GM23338 (cell line): Measurements from ENCODE around the gene FABP1. TPM values are rescaled to one million over a fixed set of nuclear protein-coding genes. Genes with fewer than 3 reads are reported as not detected.

Source experiments
- ATAC-seq: fragments of 200-7000 bp; cut with Tn5 transposase; 3 replicates; pipeline ENCODE4 v1.9.1; 2020
- DNase-seq: peaks from one replicate; pipeline ENCODE4 v3.0.0-alpha.2; 2015; ENCODE audit warnings: low spot score
- H2AFZ ChIP-seq: fragments of 200-600 bp; sonication (generic); 2 replicates; pipeline ENCODE4 v1.8.0; 2016; ENCODE audit warnings: antibody characterized with exemption, mild to moderate bottlenecking, moderate library complexity
- H3F3A ChIP-seq: fragments of 200-600 bp; sonication (generic); replicated peaks from 2 replicates; pipeline ENCODE4 v1.8.0; 2017; ENCODE audit warnings: antibody characterized with exemption, mixed run types, low read depth
- H3K27ac ChIP-seq: fragments of 200-600 bp; sonication (generic); 2 replicates; pipeline ENCODE4 v1.6.1; 2016; ENCODE audit warnings: low read depth
- H3K27me3 ChIP-seq: fragments of 200-600 bp; sonication (generic); 2 replicates; pipeline ENCODE4 v1.8.0; 2016; ENCODE audit warnings: mild to moderate bottlenecking, mixed run types, moderate library complexity; ENCODE audit not compliant: insufficient read depth
- H3K36me3 ChIP-seq: fragments of 200-600 bp; sonication (generic); 2 replicates; pipeline ENCODE4 v1.8.0; 2016; ENCODE audit warnings: mild to moderate bottlenecking; ENCODE audit not compliant: insufficient read depth
- H3K4me1 ChIP-seq: fragments of 200-600 bp; sonication (generic); 2 replicates; pipeline ENCODE4 v1.8.0; 2016; ENCODE audit warnings: mild to moderate bottlenecking, moderate library complexity; ENCODE audit not compliant: insufficient read depth
- H3K4me2 ChIP-seq: fragments of 200-600 bp; sonication (generic); 2 replicates; pipeline ENCODE4 v1.7.1; 2017; ENCODE audit warnings: mixed run types
- H3K4me3 ChIP-seq: fragments of 200-600 bp; sonication (generic); 2 replicates; pipeline ENCODE4 v1.6.1; 2016; ENCODE audit warnings: mixed run types
- H3K79me2 ChIP-seq: fragments of 200-600 bp; sonication (generic); replicated peaks from 2 replicates; pipeline ENCODE4 v1.8.0; 2017; ENCODE audit warnings: mild to moderate bottlenecking; ENCODE audit not compliant: insufficient read depth
- H3K9me2 ChIP-seq: fragments of 200-600 bp; sonication (generic); 2 replicates; pipeline ENCODE4 v1.8.0; 2017; ENCODE audit not compliant: insufficient read depth
- H4K20me1 ChIP-seq: fragments of 200-600 bp; sonication (generic); replicated peaks from 2 replicates; pipeline ENCODE4 v1.8.0; 2017; ENCODE audit warnings: mild to moderate bottlenecking; ENCODE audit not compliant: insufficient read depth
- H3K27ac Mint-ChIP-seq: 2 replicates; pipeline ENCODE4 v1.8.0; 2020; ENCODE audit warnings: inconsistent platforms, mild to moderate bottlenecking, moderate library complexity, mixed read lengths
- H3K27me3 Mint-ChIP-seq: 3 replicates; pipeline ENCODE4 v1.8.0; 2022; ENCODE audit warnings: low read depth, mild to moderate bottlenecking, moderate library complexity, mixed read lengths, inconsistent platforms; ENCODE audit not compliant: insufficient read depth, poor library complexity
- H3K36me3 Mint-ChIP-seq: 3 replicates; pipeline ENCODE4 v1.8.0; 2021; ENCODE audit warnings: low read depth, mild to moderate bottlenecking, inconsistent platforms, moderate library complexity, mixed read lengths
- H3K4me1 Mint-ChIP-seq: 3 replicates; pipeline ENCODE4 v1.8.0; 2020; ENCODE audit warnings: mild to moderate bottlenecking, inconsistent platforms, mixed read lengths
- H3K4me3 Mint-ChIP-seq: 3 replicates; pipeline ENCODE4 v1.8.0; 2021; ENCODE audit warnings: moderate library complexity, mild to moderate bottlenecking, inconsistent platforms, mixed read lengths
- H3K9me3 Mint-ChIP-seq: 3 replicates; pipeline ENCODE4 v1.8.0; 2020; ENCODE audit warnings: moderate library complexity, mild to moderate bottlenecking, inconsistent platforms, mixed read lengths
- CREB1 ChIP-seq: fragments of 250-450 bp; sonication (Bioruptor Pico); IDR thresholded peaks from 2 replicates; pipeline ENCODE4 v1.5.0; 2020; ENCODE audit warnings: low read depth, mild to moderate bottlenecking, moderate library complexity
- CTCF ChIP-seq, 2 experiments: fragments of 200-600 bp in 1 of 2; sonication (generic) in 1 of 2; conservative IDR thresholded peaks; 2 replicates each; pipeline versions ENCODE4 v1.5.1 to v1.6.1; 2016 to 2017; ENCODE audit warnings: antibody characterized with exemption in 2 of 2, low read depth in 2 of 2, mild to moderate bottlenecking in 2 of 2, moderate library complexity in 1 of 2
- ETS1 ChIP-seq: IDR thresholded peaks from 2 replicates; pipeline ENCODE4 v1.6.1; 2016; ENCODE audit warnings: antibody characterized with exemption
- EZH2 ChIP-seq: fragments of 200-600 bp; sonication (generic); IDR thresholded peaks from one replicate; pipeline ENCODE4 v1.8.0; 2017; ENCODE audit warnings: antibody characterized with exemption, mild to moderate bottlenecking, low read depth; ENCODE audit not compliant: unreplicated experiment
- EZH2phosphoT487 ChIP-seq: fragments of 200-600 bp; sonication (generic); IDR thresholded peaks from one replicate; pipeline ENCODE4 v1.8.1; 2018; ENCODE audit warnings: antibody characterized with exemption; ENCODE audit not compliant: unreplicated experiment
- JUNB ChIP-seq: IDR thresholded peaks from one replicate; pipeline ENCODE4 v1.6.1; 2016; ENCODE audit warnings: antibody characterized with exemption; ENCODE audit not compliant: unreplicated experiment
- NANOG ChIP-seq: IDR thresholded peaks from 2 replicates; pipeline ENCODE4 v1.6.1; 2016; ENCODE audit warnings: antibody characterized with exemption, borderline replicate concordance
- POLR2AphosphoS5 ChIP-seq: IDR thresholded peaks from 2 replicates; pipeline ENCODE4 v1.6.1; 2016; ENCODE audit warnings: antibody characterized with exemption, low read depth
- REST ChIP-seq: IDR thresholded peaks from one replicate; pipeline ENCODE4 v1.6.1; 2018; ENCODE audit warnings: antibody characterized with exemption; ENCODE audit not compliant: unreplicated experiment
- STAT1 ChIP-seq: IDR thresholded peaks from one replicate; pipeline ENCODE4 v1.6.1; 2016; ENCODE audit warnings: antibody characterized with exemption; ENCODE audit not compliant: unreplicated experiment
- ZNF114 ChIP-seq: fragments of 250-450 bp; sonication (Bioruptor Pico); IDR thresholded peaks from 2 replicates; pipeline ENCODE4 v1.5.0; 2020; ENCODE audit warnings: mild to moderate bottlenecking, moderate library complexity
- ZNF331 ChIP-seq: fragments of 250-450 bp; sonication (Bioruptor Pico); IDR thresholded peaks from 2 replicates; pipeline ENCODE4 v1.5.0; 2020; ENCODE audit warnings: low read depth, mild to moderate bottlenecking, moderate library complexity
- ZNF462 ChIP-seq: fragments of 250-450 bp; sonication (Bioruptor Pico); IDR thresholded peaks from 2 replicates; pipeline ENCODE4 v1.5.0; 2020; ENCODE audit warnings: mild to moderate bottlenecking, moderate library complexity
- polyA plus RNA-seq: library from polyadenylated mRNA; unstranded; fragments of >200 nt; fragmentation: Nextera tagmentation; extraction: Ambion mirVana; gene quantifications from 2 replicates; pipeline ENCODE4 v1.2.1, GENCODE V29; 2016
- total RNA-seq: library from RNA; depleted of rRNA; stranded (reverse); fragments of >200 nt; shearing (Covaris generic); gene quantifications from 2 replicates; pipeline ENCODE4 v1.2.3, GENCODE V29; 2014

The FABP1 gene
- total and polyA plus RNA-seq, 2 experiments from 2014 or later, result not detected

- peaks cover 14% of the 10 kb centered on the region for H3K4me1 Mint-ChIP-seq
- no peaks in the 10 kb centered on the region for H3K36me3 ChIP-seq
- H2AFZ ChIP-seq, result no peak overlapping the region
- H3K27ac Mint-ChIP-seq, result no peak overlapping the region
- ATAC-seq, result no peak
- no peaks in the 10 kb centered on the region for H3K36me3 Mint-ChIP-seq
- H3K27me3 Mint-ChIP-seq, result no peaks in the 10 kb centered on the region
- H3K4me1 ChIP-seq, result 0 out of 2 replicates have a peak, but pooled peaks cover 9% of the 10 kb centered on the region
- no peaks in the 10 kb centered on the region for H3K9me3 Mint-ChIP-seq
- no peaks in the 10 kb centered on the region for H3F3A ChIP-seq
- no peaks in the 10 kb centered on the region for H3K79me2 ChIP-seq
- no peaks in the 10 kb centered on the region for H3K9me2 ChIP-seq
- no peaks in the 10 kb centered on the region for H3K27me3 ChIP-seq
- H3K4me2 ChIP-seq, result no peak overlapping the region
- no peak overlapping the region for H3K4me3 Mint-ChIP-seq
- H3K27ac ChIP-seq, result no peak overlapping the region
- TF ChIP-seq NANOG, result no peak
- no peak for TF ChIP-seq ZNF331 (CRISPR knock-in tag)
- no peak for TF ChIP-seq ZNF462 (CRISPR knock-in tag)
- no peak for TF ChIP-seq STAT1
- TF ChIP-seq REST, result no peak
- no peak for TF ChIP-seq JUNB
- no peak for TF ChIP-seq ZNF114 (CRISPR knock-in tag)
- no peak for TF ChIP-seq CREB1
- TF ChIP-seq CTCF (conservative IDR thresholded peaks at IDR 0.05; ENCODE audit: low read depth in 2 of 2), result no peak
- no peak for TF ChIP-seq POLR2AphosphoS5
- TF ChIP-seq EZH2phosphoT487, result no peak
- TF ChIP-seq EZH2, result no peak
- no peak for TF ChIP-seq ETS1
- DNase-seq, result no peak
- no peaks in the 10 kb centered on the region for H4K20me1 ChIP-seq
- H3K4me3 ChIP-seq, result no peak overlapping the region
These were observed 47.3 kb downstream of the FABP1 start for GRCh38 chr2:88080545-88080944.
